CD1c-positive myeloid dendritic cell (primary cell): ENCODE measurements around the gene KCNQ4.

Source experiments
- DNase-seq: peaks from one replicate; pipeline ENCODE4 v3.0.0-alpha.2; 2016; ENCODE audit errors: extremely low spot score

Gene KCNQ4

DNA sequence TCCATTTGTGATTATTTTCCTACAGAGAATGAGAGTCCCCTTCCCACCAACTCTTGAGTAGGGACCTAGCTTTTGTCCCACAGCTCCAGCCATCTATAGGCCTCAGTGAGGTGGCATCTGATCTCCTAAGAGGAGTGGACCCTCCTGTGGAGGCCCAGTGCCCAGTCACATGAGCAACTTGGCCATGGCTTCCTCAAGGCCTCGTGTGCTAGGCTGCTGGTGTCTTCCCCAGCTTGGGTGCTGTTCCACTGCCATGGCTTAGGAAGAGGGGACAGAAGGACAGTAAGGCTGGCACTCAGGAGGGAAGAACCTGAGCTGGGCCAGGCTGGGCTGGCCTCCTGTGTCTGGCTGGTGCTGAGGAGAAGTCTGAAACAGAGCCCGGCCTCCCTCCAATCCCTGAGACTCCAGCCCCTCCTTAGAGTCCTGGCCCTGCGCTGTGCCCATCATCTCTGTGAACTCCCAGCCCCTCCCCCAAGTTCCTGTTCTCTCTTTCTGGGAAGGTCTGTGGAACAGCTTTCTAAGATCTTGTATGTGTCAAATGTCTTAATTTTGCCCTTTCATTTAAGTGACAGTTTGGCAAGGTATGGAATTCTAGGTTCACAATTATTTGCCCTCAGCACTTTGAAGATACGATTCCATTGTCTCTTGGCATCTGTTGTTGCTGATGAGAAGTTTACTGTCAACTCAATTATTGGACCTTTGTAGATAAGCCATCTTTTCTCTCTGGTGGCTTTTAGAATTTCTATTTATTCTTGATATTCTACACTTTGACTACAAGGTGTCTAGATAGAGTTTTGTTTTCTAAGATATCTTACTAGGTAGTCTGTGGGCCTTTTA, 7.1 kb upstream of the KCNQ4 start:
- no peak for DNase-seq

DNA sequence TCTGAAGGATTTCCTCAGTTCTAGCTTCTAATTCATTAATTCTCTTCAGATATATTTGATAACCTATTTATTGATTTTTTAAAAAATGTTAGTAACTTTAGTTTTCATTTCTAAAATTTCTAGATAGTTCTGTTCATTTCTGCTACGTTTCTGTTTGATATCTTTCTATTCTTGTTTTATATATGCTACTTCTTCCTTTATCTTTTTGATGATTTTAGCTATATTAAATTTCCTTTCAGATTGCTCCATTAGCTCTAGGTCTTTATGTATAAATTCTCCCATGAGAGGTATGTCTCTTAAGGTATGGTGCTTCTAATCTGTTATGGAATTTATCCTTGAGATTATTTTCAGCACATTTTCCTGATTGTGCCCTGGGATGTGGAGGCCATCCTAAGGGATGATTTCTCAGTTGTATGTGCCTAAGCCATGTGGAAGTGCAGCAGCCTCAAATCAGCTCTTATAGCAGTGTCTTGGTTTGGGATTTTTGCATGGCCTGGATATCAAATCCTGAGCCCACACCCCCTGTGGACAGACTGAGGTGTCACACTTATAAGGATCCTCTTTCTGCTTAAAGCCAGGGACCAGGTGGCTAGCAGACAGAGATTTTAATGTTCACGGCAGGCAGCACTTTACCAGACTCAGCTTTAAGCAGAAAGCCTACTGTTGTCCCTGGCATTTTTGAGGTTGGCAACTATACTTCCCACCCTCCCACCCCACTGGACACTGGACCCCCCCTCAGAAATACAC, 6.2 kb upstream of the KCNQ4 start:
- no peak for DNase-seq

GRCh38 chr1:40780678-40781607, 2.6 kb upstream of the KCNQ4 start:
- no peak for DNase-seq

GRCh38 chr1:40781608-40781971, 2.0 kb upstream of the KCNQ4 start:
- DNase-seq = no peak

- no peak for DNase-seq
These were observed 1.1 kb upstream of the KCNQ4 start for GRCh38 chr1:40782371-40782956.

- DNase-seq = no peak
These were observed 669 bp downstream of the KCNQ4 start for GRCh38 chr1:40784141-40784770.

- no peak for DNase-seq
These were observed 1.2 kb downstream of the KCNQ4 start for GRCh38 chr1:40784771-40785151.

- DNase-seq = no peak
These were observed 1.9 kb downstream of the KCNQ4 start for GRCh38 chr1:40785446-40785845.

- no peak for DNase-seq
These were observed 2.8 kb downstream of the KCNQ4 start for GRCh38 chr1:40786171-40786994.

GRCh38 chr1:40786995-40787705, 3.6 kb downstream of the KCNQ4 start:
- no peak for DNase-seq

GRCh38 chr1:40787737-40788560, 4.4 kb downstream of the KCNQ4 start:
- no peak for DNase-seq

GRCh38 chr1:40788561-40789341, 5.2 kb downstream of the KCNQ4 start:
- no peak for DNase-seq

DNA sequence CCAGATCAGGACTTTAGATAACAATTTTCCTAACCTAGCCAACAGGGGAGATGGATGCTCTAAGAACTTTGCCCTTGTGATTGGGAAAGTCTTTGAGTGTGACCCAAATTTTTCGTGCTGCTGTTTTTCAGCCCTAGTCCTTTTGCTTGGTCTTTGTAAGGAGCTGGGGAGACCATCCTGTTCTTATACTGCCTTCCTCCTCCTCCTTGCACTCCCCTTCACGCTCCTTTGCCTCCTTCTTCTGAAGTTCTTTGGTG, 5.7 kb downstream of the KCNQ4 start:
- no peak for DNase-seq

DNA sequence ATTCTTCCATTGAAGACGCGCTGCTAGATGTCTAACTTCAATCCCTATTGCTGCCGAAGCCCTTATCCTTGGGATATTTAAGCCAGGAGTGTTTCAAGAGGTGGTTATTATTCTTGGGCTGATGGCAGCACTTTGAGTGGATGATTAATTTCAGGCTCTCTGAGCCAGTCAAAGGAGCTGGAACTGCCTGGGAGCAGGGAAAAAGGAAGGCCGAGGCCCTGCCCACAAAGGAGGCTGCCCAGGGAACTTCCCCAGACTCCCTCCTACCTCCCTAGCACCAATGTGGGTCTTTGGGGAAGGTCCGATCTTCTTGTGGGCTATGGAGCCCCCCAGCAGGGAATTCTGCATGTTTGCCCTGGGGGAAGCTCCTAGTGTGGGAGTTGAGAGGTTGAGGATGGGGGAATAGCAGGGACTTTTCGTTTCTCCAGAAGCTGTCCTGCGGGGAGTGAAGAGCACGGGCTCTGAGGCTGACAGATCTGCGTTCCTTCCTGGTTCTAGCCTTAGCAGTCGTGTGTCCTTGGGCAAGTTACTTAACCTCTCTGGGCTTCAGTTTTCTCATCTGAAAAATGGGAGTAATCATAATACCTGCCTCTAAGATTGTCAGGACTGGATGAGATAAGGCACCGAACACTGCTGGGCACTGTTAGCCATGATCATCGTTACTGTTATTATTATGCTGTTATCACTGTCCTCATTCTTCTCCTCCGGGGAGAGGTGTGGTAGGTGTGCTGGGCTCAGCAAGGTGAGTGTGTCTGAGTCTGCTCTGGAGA, 6.3 kb downstream of the KCNQ4 start:
- DNase-seq = no peak

GRCh38 chr1:40792036-40792435, 8.4 kb downstream of the KCNQ4 start:
- no peak for DNase-seq

DNA sequence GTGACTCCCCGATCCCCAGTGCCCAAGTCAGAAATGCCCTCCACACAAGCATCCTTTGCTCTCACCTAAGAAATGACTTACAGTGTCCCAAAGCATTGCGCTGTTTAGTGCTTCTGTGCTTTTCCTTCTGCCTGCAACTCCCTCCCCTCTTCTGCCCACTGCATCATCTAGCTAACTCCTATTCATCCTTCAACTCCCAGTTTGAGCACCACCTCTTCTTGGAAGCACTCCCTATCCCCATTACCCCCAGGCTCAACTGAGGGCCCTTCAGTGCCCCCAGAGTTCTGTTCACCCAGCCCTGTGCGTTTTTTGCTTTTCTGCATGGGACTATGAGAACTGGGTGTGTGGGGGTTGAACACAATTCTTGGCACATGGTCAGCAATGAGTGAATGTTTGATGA, 10.0 kb downstream of the KCNQ4 start:
- DNase-seq = no peak

GRCh38 chr1:40794048-40794447, 10.5 kb downstream of the KCNQ4 start:
- DNase-seq = no peak
